ENCODE measurements around the gene HAND2.

Gene HAND2

GRCh38 chr4:173527103-173527891 is 2.7 kb downstream of the HAND2 start:
- H3K4me3 ChIP-seq (ENCODE audit: low read depth in 1 of 2, low read length in 2 of 2), result no peak overlapping the region
- H3K4me1 ChIP-seq (ENCODE audit: insufficient read depth, low read length), result no peaks in the 10 kb centered on the region
- H3K27ac ChIP-seq (ENCODE audit: low read length), result no peak overlapping the region
- no peaks in the 10 kb centered on the region for H3K36me3 ChIP-seq (ENCODE audit: insufficient read depth, low read length)
- no peak overlapping the region for H3K4me2 ChIP-seq (ENCODE audit: insufficient read depth, low read length)
- ATAC-seq (ENCODE audit: insufficient read depth, low read depth) (no peak), DNase-seq (no peak)
- H2AFZ ChIP-seq (ENCODE audit: low read depth, low read length), result no peak overlapping the region
- H3K79me2 ChIP-seq (ENCODE audit: insufficient read depth, low read length), result no peaks in the 10 kb centered on the region
- H4K20me1 ChIP-seq (ENCODE audit: insufficient read depth, low read length), result no peaks in the 10 kb centered on the region
- no peaks in the 10 kb centered on the region for H3K9me3 ChIP-seq (ENCODE audit: insufficient read depth, low read length, severe bottlenecking)
- TF ChIP-seq CTCF (IDR thresholded peaks at IDR 0.05; ENCODE audit: borderline replicate concordance, extremely low read depth, low read length, poor library complexity, severe bottlenecking), result no peak
- TF ChIP-seq EZH2 (IDR thresholded peaks at IDR 0.05; ENCODE audit: borderline replicate concordance, low read depth, low read length, severe bottlenecking), result no peak
- H3K27me3 ChIP-seq (ENCODE audit: insufficient read depth, low read length, poor library complexity), result no peaks in the 10 kb centered on the region
- H3K9ac ChIP-seq (ENCODE audit: low read depth, low read length), result no peak overlapping the region

DNA sequence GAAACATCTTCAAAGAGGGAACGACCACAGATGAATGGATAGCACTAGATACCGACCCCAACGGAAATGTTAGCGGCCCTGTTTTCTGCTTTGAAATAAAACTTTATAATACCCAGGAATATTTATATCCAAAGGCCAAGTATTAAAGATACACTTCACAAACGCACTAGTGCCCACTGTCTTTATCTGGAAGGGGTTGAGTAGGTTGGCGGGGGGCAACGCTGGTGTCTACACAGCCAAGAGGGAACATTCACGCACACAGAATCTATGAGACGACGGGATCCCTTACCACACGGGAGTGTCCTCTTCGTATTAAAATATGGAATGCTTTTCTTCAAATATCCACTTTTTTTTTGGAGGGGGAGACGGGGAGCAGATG is 3.3 kb downstream of the HAND2 start:
- TF ChIP-seq CTCF (IDR thresholded peaks at IDR 0.05; ENCODE audit: borderline replicate concordance, extremely low read depth, low read length, poor library complexity, severe bottlenecking) (no peak), EZH2 (IDR thresholded peaks at IDR 0.05; ENCODE audit: borderline replicate concordance, low read depth, low read length, severe bottlenecking) (no peak)
- Histone ChIP-seq H3K27ac (ENCODE audit: low read length) (no peak overlapping the region), H3K9ac (ENCODE audit: low read depth, low read length) (no peak overlapping the region), H3K36me3 (ENCODE audit: insufficient read depth, low read length) (no peaks in the 10 kb centered on the region), H3K4me3 (ENCODE audit: low read depth in 1 of 2, low read length in 2 of 2) (no peak overlapping the region), H3K4me2 (ENCODE audit: insufficient read depth, low read length) (no peak overlapping the region), H2AFZ (ENCODE audit: low read depth, low read length) (no peak overlapping the region), H3K79me2 (ENCODE audit: insufficient read depth, low read length) (no peaks in the 10 kb centered on the region), H3K9me3 (ENCODE audit: insufficient read depth, low read length, severe bottlenecking) (no peaks in the 10 kb centered on the region), H3K4me1 (ENCODE audit: insufficient read depth, low read length) (no peaks in the 10 kb centered on the region), H3K27me3 (ENCODE audit: insufficient read depth, low read length, poor library complexity) (no peaks in the 10 kb centered on the region), H4K20me1 (ENCODE audit: insufficient read depth, low read length) (no peaks in the 10 kb centered on the region)
- ATAC-seq (ENCODE audit: insufficient read depth, low read depth), result no peak
- no peak for DNase-seq

GRCh38 chr4:173526027-173526482 is 4.0 kb downstream of the HAND2 start:
- no peaks in the 10 kb centered on the region for H3K4me1 ChIP-seq (ENCODE audit: insufficient read depth, low read length)
- H3K27me3 ChIP-seq (ENCODE audit: insufficient read depth, low read length, poor library complexity), result no peaks in the 10 kb centered on the region
- no peak overlapping the region for H2AFZ ChIP-seq (ENCODE audit: low read depth, low read length)
- H3K79me2 ChIP-seq (ENCODE audit: insufficient read depth, low read length), result no peaks in the 10 kb centered on the region
- DNase-seq (no peak), ATAC-seq (ENCODE audit: insufficient read depth, low read depth) (no peak)
- TF ChIP-seq EZH2 (IDR thresholded peaks at IDR 0.05; ENCODE audit: borderline replicate concordance, low read depth, low read length, severe bottlenecking) (no peak), CTCF (IDR thresholded peaks at IDR 0.05; ENCODE audit: borderline replicate concordance, extremely low read depth, low read length, poor library complexity, severe bottlenecking) (no peak)
- H3K9ac ChIP-seq (ENCODE audit: low read depth, low read length), result no peak overlapping the region
- no peaks in the 10 kb centered on the region for H3K9me3 ChIP-seq (ENCODE audit: insufficient read depth, low read length, severe bottlenecking)
- H3K4me3 ChIP-seq (ENCODE audit: low read depth in 1 of 2, low read length in 2 of 2), result no peak overlapping the region
- H3K27ac ChIP-seq (ENCODE audit: low read length), result no peak overlapping the region
- no peak overlapping the region for H3K4me2 ChIP-seq (ENCODE audit: insufficient read depth, low read length)
- no peaks in the 10 kb centered on the region for H4K20me1 ChIP-seq (ENCODE audit: insufficient read depth, low read length)
- H3K36me3 ChIP-seq (ENCODE audit: insufficient read depth, low read length), result no peaks in the 10 kb centered on the region

All from DND-41 (cell line).